Hematopoietic multipotent progenitor cell treated with erythropoietin and hydrocortisone succinate and interleukin-3 and kit ligand, for 4 days (in vitro differentiated cells): Measurements from ENCODE around the gene C9orf43.
A peak's percentile ranks its signal among the peaks of the same experiment; 100 is the strongest.
"Not testable (repeated sequence)": the region's sequence is repeated elsewhere in the genome, so short reads cannot be mapped to it uniquely, and the experiment has no call there.

Experiments used
- DNase-seq: peaks from one replicate; pipeline ENCODE4 v3.0.0-alpha.2; 2015

The C9orf43 gene

DNA sequence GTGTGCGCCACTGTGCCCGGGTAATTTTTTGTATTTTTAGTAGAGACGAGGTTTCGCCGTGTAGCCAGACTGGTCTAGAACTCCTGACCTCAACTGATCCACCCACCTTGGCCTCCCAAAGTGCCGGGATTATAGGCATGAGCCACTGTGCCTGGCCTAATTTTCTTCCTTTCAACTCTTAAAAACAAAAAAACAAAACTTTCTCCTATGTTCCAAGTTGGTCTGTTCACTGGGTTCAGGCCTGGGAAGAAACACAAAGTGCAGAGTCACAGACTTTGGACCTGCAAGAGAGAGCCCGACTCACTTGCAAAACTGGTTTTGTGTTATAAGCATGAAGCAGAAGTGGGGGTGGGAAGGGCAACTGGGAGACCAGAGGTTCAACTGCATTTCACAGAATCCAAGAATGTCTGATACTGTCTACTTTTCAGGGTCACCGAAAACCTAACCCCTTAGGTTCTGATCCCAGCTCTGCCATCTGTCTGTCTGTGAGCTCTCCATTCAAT lies 28.6 kb upstream of the C9orf43 start:
- DNase-seq, result no peak

DNA sequence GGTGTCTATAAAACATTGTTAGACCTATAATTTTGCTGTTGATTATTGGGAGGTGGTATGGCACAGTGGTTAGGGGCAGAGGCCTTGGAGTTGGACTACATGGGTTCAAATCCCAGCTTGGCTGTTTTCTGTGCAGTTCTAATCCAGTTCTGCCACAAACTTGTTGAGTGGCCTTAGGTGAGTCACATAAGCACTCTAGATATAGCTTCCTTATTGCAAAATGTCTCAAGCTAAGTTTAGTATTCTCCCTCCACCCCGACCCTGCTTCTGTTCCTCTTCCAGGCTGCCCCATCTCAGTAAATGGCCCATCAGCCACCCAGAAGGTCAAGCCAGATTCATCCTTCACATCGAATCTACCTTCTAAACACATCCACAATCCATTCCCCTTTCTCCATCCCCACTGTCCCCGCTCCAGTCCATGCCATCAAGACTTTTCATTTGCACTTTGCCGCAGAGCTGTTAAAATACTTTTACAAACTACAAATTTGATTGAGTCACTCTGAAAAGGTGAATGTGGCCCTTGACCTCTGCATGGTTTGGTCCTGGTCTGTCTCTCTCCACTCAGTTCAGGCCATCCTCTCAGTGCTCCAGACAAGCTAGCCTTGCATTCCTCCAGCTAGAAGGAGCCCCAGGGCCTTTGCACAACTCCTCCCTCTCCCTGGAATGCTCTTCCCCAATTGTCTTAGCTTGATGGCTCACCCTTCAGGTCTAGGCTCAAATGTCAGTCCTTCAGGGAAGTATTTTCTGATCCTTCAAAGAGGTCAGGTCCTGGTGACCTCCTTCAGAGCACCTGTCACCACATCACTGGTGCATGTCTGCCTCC lies 23.8 kb upstream of the C9orf43 start:
- DNase-seq, result no peak

DNA sequence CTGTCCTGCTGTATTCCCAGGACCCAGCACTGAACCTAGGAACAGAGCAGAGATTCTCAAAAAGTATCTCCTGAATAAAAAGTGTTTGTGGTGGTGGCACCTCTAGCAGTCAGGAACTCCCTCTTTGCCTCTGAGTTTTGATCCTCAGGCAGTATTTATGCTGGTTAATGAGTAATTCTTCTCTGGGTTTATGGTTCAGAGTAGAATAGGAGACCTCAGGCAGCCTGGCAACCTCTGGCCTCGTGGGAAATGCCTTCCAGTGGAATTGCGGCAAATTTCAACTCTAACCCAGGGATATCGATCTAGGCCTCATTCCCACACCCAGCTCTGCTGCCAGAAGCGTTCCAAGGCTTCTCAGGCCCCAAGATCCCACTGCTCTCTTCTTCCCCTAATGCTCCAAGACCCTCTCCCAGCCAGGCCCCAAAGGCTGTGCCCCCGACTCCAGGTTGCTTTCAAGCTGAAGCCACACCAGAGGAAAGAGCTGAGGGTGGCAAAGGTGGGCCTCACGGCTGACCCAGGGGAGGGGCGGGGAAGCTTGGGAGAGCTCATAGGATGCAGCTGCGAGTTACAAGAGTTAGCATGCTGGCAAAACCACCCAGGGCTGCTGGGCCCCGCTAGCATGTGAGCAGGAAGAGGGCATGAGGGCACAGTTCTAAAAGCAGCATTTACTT lies 22.9 kb upstream of the C9orf43 start:
- no peak for DNase-seq

DNA sequence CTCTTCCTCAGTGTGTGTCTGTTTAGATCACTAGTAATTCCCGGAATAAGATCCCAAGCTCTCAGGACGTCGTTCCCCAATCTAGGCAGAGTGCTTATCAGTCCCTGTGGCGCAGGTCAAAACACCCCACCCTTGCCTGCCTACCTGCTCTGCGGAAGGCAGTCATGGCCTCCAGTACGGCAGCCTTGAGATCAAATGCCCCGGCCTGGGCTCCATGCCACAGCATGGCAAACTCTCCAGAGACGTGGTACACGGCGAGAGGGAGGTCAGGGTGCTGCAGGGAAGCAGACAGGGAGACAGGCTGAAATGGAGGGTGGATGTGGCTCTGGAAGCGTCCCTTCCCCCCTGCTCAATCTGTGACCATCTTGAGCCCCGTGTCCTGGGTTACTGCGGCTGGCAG lies 21.7 kb upstream of the C9orf43 start:
- DNase-seq, result no peak

DNA sequence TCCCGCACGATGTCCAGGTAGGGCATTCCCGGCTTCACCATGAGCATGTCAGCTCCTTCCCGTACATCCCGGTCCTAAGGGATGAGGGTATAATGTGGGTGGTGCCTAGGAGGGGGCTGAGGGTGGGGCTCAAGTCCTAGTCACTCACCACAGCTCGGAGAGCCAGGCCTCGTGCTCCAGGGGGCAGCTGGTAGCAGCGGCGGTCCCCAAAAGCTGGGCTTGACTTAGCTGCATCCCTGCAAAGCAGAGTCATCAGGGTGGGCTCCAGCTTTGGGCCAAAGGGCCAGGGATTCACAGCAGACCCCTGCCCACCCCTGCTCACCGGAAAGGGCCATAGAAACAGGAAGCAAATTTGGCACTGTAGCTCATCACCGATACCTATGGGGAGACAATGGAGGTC lies 21.1 kb upstream of the C9orf43 start:
- no peak for DNase-seq

DNA sequence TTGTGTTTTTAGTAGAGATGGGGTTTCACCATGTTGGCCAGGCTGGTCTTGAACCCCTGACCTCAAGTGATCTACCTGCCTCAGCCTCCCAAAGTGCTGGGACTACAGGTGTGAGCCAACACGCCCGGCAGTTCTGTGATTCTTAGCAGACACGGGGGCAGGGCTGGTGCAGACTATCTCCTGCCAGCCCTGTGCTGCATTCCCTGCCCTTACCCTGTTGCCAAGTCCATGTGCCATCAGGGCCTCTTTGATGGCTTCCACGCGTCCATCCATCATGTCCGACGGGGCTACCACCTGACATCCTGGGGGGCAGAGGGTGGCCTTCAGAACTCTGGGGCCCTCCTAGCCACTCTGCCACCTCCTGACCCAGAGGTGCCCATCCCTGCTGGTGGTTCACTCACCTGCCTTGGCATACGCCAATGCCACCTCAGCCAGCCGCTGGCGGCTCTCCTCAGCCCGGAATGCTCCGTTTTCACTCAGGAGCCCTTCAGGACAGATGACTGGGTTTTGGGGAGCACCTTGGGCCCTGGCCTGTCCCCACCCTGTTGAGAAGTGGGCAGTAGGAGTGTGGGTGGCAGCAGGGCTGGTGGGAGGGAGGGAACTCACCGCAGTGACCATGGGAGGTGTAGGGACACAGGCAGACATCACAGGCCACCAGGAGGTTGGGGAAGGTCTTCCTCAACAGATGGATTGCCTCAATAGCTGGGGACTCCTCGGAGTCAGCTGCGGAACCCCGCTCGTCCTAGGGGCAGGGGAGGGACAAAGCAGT lies 20.2 kb upstream of the C9orf43 start:
- DNase-seq, result no peak

DNA sequence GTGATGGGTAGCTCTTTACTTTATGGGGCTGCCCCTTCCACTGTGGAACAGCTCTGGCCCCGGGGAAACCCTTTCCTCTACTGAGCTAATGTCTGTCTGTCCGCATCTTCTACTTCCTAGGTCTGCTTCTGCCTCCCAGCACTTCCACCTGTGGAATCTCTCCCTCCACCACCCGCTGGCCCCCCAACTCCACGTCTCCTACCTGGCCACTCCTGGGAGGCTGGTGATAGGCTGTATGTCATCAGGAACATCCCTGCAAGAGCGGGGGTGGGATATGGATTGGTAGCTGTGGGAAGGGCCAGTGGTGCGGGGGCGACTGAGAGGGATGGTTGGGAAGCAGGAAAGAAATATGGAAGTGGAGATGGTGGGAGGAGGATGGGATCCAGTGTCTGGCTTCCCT lies 18.6 kb upstream of the C9orf43 start:
- DNase-seq, result no peak

DNA sequence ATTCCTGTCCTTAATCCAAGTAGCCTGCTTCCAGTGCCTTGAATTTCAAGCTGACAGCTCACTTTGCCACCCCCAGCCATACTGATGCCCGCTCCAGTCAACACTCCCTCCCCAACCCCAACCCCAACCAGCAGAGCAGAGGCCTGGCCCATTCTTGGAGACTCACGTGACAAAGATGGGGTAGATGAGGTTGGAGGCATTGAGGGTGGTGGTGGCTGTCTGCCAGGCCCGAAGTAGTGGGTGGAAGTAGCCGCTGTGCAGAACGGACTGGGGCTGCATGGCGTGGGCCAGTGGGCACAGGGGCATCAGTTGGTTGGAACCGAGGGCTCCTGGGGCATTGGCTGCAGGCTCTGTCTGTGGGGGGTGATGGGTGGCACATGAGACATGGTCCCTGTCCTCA lies 17.3 kb upstream of the C9orf43 start:
- DNase-seq, result no peak

DNA sequence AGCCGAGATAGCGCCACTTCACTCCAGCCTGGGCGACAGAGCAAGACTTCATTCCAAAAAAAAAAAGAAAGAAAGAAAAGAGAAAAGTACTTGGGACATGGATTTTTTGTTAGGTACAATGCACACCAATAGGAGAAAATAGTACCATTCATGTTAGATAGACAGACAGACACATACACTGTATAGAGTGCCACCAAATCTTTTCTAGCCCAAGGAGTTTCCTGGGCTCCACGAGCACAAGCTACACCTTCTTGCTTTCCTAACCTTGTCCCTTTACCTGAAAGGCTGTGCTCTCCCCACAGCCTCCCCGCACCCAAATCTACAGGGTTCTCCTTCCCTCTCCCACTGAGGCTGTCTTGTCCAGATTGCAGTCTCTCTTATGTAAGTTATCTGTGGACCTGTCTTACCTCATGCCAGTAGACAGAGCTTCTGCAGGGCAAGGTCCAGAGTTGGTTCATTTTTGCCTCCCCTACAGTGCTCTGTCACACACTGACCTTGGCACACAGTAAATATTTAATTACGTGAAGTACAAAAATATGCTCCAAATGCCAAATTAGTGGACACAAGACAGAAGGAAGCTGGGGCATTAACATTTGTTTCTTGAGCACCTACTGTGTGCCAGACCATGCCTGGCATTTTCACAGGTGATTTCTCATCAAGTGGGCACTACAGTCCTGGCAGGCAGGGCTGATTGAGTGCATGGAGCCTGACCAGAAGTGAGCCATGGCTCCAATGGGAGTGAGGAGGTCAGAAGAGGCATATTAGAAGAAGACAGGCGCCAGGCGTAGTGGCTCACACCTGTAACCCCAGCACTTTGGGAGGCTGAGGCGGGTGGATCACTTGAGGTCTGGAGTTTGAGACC lies 15.3 kb upstream of the C9orf43 start:
- no peak for DNase-seq

DNA sequence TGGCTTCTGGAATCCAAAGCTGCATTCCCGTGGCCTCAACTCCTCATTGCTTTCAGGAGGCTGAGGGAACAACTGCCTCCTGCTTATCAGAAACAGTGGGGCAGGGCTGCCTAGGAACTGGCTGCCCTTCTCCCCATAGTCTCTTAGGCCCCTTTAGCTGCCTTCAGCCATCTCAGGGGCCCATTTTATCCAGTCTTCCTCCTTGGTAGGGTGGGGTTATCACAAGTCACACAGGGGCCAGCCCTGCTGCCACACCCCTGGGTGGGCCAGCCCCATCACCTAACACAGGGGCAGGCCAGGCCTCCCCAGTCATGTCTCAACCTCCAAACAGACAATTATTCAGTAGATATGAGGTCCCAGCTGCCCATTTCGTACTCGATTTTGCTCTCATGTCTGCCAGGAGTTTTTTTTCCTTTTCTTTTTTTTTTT lies 13.3 kb upstream of the C9orf43 start:
- DNase-seq, result peak; percentile 96

DNA sequence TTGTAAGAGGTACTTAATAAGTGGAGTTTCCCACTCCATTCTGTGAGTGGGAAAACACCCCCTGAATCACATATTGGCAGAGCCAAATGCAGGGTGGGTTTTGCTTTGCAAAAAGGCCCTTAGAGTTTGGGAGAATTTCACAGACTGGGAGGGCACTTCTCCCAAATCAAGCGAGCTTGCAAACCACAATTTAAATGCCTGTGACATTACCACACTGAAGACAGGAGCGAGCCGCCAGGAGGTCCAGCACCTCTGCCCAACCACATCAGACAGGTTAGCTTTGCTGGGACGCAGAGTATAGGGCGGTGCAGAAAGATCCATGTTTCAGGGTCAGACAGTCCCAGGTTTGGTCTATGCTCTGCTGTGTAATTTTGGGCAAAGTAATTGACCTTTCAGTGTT lies 11.8 kb upstream of the C9orf43 start:
- DNase-seq, result no peak

DNA sequence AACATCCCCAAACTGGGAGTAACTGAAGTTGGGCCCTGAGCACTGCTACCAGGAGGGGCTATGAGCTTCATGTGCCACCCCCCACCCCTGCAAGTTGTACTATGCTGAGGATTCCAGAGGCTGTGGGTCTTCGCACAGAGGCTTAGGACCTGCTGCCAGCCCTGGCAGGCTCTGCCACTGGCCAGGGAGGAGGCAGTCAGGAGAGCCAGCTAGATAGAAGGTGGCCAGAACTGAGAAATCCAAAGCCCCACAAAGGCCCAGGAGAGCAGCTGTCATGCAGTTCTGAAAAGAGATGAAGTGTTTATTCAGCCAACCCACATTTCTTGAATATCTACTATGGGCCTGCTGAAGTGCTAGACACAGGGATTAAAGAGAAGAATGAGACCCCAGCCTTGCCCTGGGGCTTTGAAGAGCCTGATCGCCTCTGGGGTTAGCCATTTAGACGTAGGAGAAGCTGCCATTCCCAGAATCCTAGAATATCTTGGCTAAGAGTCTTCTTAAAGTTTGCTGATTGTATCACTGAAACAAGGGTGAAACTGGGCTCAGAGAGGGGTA lies 10.8 kb upstream of the C9orf43 start:
- no peak for DNase-seq

DNA sequence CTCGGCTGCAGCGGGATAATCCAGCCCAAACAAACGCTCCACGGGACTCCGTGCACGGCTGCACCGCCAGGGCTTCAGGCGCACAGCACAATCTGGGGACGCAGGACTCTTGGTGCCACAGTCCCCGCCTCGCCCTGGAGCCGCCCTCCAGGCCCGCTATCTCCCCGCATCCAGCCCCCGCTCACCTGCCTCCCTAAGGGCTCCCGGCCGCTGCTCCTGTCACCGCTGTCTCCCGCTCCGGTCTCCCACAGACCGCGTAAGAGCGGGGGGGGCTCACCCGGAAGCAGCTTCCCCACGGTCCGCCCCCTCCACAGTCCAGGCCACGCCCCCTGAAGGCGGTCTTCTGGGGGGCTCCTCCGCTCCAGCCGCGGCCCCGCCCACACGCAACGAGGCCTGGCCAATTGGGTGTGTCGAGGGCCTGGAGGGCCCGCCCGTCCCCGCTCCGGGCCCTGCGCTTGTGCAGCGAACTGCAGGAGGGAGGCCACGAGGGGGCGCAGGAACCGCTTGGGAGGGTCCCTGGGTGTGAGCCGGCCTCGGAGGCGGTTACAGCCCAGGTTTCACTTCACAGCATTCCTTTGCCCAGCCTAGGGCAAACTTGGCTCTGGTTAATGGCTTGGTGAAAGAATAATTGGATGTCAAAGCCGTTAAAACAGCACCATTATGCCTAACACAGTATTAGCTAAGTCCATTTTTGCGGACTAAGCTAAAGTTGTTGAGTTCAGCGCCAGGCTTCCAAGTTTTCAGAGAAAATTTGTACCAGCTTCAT lies 9.3 kb upstream of the C9orf43 start, which contains the start of gene ALAD:
ALAD (minus strand) TSS at position 258 of the 766 bp plus-strand sequence. CDS start 7,725 bp downstream, outside the sequence.
- peak; percentile 99 for DNase-seq

DNA sequence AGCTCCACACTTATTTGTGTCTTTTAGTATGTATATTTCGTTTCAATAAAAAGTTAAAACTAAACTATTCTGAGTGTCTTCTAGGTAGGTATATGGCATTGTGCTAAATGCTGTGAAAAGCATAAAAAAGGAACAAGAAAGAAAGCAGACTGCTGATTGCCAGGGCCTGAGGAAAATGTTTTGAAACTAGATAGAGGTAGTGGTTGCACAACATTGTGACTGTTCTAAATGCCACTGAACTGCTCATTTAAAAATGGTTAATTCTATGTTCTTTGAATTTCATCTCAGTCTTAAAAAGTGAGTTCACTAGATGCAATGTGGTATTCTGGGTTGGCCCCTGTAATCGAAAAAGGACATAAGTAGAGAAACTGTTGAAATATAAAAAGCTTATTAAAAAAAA lies 6.9 kb upstream of the C9orf43 start:
- DNase-seq, result peak; percentile 76

DNA sequence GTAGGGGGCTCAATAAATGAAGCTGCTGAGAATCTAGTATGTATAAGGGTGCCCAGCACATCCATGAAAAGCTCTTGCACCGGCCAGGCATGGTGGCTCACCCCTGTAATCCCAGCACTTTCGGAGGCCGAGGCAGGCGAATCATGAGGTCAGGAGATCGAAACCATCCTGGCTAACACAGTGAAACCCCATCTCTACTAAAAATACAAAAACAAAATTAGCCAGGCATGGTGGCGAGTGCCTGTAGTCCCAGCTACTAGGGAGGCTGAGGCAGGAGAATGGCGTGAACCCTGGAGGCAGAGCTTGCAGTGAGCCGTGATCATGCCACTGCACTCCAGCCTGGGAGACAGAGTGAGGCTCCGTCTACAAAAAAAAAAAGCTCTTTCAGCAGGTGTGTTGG lies 4.2 kb upstream of the C9orf43 start:
- not testable (repeated sequence) for DNase-seq

DNA sequence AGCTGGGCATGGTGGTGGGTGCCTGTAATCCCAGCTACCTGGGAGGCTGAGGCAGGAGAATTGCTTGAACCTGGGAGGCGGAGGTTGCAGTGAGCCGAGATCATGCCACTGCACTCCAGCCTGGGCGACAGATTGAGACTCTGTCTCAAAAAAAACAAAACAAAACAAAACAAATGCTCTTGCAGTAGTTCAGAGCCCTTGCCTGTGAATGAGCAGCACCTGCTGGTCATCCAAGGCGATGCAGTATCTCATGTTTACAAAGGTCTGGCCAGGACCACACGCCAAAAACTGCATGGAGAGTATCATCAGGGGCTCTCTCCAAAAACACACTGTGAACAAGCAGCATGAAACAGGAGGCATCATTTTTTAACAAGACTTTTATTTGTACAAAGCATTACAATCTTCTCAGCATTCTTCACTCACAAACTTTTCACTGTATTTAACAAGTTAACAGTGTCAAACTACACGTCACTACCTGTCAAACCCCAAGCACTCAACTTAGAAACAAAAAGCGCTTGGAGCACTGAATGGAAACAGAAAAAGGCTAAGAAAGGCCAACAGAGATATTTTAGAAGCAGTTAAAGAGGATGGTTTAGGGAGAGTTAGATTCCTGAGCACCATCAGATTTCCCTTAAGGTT lies 3.6 kb upstream of the C9orf43 start:
- peak; percentile 90 for DNase-seq

DNA sequence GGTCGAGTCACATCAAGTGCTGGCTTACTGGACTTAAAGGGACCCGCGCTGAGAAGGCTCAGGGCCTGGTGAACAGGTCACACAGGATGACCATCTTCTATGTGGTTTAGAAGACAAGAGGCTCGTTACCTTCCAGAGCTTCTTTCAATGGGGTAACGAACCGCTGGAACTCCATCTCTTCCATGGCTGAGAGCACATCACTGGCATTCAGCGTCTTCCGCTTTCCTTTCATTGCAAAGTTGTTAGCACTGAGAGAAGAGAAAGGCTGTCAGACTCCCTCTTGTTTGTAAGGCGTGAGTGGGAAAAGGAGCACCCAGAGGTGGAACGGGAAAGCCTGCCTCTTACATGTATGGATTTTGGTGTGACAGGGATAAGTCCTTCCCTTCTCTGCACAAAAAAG lies 1.1 kb upstream of the C9orf43 start:
- no peak for DNase-seq

DNA sequence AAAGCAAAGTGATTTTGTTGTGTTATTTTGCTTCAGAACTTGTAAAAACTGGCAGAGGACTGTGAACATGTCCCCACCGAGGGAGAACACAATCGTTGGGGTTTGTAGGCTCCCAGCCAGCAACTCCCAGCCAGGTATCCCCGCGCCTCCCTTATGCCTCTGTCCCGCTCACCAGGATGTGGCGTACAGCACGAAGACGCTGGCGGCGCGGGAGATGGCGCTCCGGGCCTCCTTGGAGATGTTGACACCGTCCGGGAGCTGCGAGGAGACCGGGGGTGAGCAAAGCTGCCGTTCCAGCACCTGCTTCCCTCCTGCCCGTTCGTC lies 702 bp upstream of the C9orf43 start:
- DNase-seq, result no peak

DNA sequence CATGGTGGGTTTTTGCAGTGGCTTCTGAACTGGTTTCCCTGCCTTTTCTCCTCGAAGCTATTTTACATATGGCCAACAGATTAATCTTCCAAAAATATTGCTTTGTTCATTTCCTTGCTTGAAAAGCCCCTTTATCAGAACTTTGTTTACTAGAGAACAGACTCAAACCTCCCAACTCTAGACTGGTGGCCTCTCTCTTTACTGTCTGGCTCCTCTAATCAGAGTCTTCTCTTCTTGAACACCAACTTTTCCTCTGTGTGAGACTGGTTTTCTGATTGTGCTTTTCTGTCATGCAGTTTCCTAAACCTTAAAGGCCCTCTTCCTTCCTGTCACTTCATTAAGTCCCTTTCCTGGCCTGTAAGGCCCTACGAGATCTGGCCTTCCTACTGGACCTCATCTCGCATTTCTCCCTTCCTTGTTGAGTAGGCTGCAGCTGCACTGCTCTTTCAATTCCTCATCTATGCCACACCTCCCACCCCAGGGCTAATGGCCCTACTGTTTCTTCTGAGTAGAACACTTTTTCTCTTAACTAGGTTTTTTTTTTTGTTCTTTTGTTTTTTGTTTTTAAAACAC lies 5.7 kb downstream of the C9orf43 start:
- no peak for DNase-seq

DNA sequence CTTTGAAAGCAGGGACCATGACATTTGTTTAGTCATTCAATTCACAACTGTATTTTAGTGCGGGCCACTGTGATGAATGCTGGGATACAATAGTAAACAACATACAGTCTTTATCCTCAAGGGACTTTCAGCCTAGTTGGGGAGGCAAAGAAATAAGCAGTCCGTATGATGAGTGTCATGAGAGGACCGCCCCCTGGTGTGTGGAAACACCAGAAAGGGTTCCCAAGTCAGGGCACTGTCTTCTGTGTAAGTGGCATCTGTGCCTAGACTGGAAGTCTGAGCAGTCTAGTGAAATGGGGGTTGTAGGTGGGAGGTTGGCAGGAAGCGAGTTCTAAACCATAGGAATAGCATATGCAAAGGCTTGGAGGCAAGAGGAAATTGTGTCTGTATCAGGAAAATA lies 6.8 kb downstream of the C9orf43 start:
- no peak for DNase-seq

DNA sequence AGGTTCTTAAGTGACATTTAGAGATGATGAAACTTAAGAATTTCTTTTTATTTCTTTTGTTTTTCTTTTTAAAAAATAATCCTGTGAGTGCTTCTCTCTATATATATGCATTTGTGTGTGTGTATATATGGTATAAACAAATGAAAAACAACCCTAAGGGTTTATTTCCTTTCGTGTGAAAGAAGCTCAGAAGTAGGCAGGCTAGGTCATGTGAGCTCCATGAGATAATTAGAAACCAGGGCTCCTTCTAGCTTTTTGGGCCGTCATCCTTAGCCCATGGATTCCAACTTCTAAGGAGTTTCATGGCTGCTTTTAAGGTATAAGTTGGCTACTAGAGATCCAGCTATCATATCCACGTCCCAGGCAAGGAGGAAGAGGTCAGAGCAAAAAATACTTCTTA lies 11.2 kb downstream of the C9orf43 start:
- no peak for DNase-seq
